Right renal cortex interstitium (tissue), 3 donors: ENCODE results near the gene PPM1L. TPM values are rescaled to one million over a fixed set of nuclear protein-coding genes. Genes with fewer than 3 reads are reported as not detected.
"Not testable (repeated sequence)": the region's sequence is repeated elsewhere in the genome, so short reads cannot be mapped to it uniquely, and the experiment has no call there.

Experiments used
- DNase-seq, 3 donors: peaks; one replicate each; pipeline ENCODE4 v3.0.0-alpha.2; 2013; ENCODE audit warnings: low read depth in 3 of 3, low spot score in 2 of 3
- polyA plus RNA-seq, 3 donors: library from polyadenylated mRNA; unstranded; fragments of 120-200 nt; gene quantifications; one replicate each; pipeline ENCODE4 v1.2.1, GENCODE V29; 2013; ENCODE audit not compliant: insufficient read length in 3 of 3

The PPM1L gene
- polyA plus RNA-seq, 3 donors: 6.3 to 8.2 (median 8.0) TPM

GRCh38 chr3:161025911-161026310 lies 269.9 kb downstream of the PPM1L start:
- no peak for DNase-seq

GRCh38 chr3:161026612-161027510 lies 270.8 kb downstream of the PPM1L start:
- DNase-seq: no peak

- DNase-seq: no peak
Observed at GRCh38 chr3:161028555-161029153, 272.6 kb downstream of the PPM1L start.

DNA sequence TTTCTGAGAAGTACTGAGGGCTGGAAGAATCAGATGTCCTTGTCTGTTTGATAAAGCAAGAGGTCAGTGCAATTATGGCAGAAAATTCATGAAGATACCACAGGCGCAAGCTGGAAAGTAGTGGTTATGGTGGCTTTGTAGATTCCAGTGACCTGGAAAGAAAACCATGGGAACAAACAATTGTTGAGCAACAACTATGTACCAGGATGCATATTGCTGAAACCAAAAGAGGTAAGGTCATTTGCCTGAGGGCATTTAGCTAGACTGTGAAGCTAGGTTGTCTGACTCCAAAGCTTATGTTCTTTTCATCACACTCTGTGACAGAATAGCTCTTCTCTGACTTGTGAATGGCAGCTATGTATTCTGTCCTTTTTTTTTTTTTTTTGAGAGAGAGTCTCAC lies 275.1 kb downstream of the PPM1L start:
- DNase-seq: no peak

GRCh38 chr3:161034913-161035550 lies 279.0 kb downstream of the PPM1L start:
- not testable (repeated sequence) for DNase-seq

- DNase-seq: no peak
Observed at GRCh38 chr3:161035711-161036110, 279.7 kb downstream of the PPM1L start.

DNA sequence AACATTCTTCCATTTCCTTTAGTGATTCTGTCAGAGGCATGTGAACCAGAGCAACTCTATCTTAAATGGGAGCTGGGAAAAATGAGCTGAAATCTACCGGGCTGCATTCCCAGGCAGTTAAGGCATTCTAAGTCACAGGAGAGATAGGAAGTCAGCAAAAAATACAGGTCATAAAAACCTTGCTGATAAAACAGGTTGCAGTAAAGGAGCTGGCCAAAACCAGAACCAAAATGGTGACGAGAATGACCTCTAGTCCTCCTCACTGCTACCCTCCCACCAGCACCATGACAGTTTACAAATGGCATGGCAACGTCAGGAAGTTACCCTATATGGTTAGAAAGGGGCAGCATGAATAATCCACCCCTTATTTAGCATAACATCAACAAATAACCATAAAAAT lies 282.7 kb downstream of the PPM1L start:
- DNase-seq: no peak

- no peak for DNase-seq
Observed at GRCh38 chr3:161042023-161042501, 286.0 kb downstream of the PPM1L start.

DNA sequence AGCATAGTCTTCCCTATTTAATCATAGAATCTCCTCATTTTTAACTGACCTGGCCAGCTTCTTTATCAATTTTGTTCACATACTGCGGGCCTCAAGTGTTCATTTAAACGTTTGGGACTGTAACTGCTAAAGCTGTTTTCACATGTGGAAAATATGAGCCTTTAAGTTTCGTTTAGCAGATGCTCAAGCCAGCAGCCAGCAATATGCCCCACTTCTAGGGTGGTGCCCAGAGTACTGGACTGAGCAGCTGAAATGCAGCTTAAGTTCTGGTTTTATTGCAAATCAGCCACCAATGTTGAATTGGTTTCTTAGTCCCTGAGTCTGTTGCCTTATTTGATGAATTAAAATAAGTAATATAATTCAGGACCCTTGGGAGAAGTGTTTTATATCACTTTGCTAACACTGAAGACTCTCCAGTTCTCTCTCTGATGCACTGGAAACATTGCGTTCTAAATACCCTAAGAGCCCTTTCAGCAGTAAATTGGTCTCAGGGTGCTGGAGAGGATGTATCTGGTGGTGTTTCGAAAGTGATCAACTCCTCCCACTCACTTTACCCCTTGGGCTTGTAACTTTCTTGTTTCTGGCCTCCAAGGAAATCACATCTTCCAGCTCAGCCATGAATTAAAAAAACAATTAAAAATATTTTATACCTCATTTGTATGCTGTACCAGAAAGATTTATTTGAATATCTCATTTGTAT lies 287.5 kb downstream of the PPM1L start:
- no peak for DNase-seq

- no peak for DNase-seq
Observed at GRCh38 chr3:161049683-161050248, 293.7 kb downstream of the PPM1L start.

GRCh38 chr3:161050935-161051334 lies 294.9 kb downstream of the PPM1L start:
- DNase-seq: no peak

DNA sequence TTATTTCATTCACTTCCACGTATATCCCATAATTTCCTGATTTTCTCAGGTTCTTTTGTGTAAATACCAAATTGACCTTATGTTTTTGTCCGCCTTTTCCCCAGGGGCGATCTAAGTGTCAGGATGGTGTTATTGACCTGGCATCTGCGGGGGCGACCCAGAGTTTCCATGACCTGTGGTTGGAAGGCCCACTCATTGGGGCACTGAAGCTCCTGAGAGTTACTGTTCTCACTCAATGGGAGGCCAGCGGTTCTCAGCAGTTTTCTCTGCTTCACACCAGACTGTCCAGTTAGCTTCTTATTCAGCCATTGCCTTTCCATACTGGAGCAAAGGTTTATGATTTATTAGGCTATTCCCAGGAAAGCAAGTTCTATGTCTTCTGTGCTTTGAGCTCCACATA lies 295.8 kb downstream of the PPM1L start:
- no peak for DNase-seq

DNA sequence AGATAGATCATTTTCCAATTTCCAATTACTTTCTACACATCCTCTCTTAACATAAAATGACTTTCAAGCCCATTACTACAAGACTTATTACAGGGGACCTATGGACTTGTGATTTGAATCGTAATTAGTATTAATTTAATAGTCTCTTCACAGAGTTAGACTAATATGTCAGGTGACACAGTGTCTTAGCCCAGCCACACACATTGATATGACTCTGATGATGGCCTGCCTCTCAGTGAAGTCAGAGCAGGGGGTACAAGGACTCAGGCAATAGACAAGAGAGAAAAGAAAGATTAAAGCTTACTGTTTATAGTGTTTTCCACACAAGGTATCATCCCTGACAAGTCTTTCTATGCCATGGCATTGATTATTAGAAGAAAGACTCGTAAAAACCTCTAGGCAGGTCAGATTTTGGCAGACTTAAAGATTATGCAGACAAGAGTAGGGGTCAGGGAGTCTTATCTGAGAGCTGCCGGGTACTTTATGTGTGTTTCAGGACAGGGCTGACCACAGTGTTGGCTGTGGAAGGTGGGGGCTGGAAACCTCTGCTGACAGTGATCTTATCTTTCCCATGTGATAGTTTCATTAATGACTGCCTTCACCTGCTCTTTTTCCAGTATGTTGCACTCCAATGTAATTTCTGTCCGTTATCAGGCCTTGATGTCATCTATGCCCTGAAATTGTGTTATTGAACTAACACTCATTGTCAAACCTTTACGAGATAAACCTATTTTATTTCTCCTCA lies 299.0 kb downstream of the PPM1L start:
- no peak for DNase-seq

DNA sequence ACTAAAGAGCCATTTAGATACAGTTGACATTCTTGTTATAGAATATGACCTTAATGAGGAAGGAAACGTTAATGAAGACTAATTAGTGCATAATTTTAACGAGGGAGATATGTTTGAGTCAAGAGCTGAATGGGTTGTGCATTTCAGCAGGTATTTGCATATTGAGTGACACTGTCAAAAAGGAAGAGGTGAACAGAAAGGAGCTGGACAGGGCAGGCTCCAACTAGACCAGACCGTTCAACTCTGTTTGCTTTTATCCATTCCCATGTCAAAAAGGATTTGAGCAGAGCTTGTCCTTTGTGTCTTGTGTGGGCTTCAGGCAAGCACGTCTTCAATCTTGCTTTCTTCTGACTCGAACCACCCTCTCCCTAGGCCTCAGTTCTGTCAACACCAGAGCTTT lies 308.4 kb downstream of the PPM1L start:
- no peak for DNase-seq

GRCh38 chr3:161066930-161067329 lies 310.9 kb downstream of the PPM1L start:
- DNase-seq: no peak

DNA sequence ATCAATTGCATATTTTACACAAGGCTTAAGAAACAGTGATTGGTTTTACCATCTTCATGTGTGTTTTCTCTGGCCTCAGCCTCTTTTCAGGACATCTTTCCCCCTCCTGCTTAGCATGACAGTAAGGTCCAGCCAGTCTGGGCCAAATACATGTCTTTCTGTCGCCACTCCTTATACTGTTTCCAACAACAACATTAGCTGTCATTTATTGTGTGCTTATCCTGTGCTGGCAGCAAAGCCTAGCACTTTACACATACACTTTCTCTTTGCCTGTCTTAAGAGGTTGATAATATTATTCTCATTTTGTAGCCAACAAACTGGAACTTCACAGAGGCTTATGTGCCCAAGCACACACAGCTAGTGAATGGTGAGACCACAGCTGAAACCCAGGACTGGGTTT lies 311.3 kb downstream of the PPM1L start:
- DNase-seq: no peak

DNA sequence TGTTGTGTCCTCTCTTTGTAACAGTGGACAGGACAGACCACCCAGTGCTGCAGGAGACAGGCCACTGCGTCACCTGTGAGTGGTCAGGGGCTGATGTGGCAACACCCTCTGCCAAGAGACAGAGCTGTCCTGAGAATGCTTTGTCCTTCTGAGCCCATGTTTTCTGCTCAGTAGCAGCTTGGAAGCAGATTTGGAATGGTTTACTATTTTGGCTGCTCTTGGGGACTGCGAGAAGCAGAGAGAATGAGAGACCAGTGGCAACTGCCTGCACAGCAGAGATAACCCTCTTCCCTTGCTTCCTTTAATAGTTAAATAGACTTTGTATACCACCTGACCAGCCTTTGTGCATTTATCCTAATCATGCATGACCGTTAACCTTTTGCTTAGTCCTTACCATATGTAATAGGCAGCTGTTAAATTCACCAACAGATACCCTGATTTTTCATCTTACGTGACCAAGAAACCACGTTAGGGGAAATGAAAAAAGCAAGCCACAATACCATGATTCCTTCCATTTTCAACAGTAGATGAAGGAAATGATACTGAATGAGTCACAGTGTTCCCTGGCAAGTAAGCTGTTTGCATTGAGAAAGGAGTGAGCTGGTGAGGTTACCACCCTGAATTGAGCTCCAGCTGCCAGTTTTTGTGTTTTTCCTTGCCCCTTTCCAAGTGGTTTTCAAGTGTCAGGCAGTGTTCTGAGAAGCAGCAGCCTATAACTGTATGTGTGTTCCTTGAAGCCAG lies 313.6 kb downstream of the PPM1L start:
- DNase-seq: no peak

DNA sequence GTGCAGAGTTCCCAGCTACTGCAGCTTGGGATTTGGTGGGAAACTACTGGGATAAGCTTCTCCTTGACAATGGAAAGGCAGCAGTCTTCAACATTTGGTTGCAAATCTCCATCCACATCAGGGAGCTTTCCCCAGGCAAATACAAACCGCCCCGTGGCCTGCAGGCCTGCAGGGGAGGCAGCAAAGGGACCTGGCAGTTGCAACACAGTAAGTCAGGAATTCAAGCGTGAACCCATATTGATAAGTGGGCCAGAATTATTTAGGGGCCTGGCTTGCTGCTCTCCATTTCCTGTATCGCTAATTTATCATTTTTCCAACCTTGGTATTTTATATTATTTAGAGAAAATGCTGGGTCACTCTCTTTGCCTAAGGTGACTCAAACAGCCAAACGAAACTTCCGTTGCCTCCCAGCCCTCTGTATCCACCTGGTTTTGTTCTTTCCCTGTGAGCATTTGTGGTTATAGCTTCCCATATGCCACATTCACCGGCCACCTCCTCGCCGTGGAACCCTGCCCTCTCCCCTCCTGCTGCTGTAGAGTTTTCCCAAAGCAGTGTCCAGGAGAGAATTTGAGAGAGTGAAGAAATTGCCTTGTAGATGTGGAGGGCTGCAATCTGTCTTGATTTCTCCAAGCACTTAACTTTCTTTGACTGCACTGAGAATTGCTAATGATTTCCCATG lies 314.4 kb downstream of the PPM1L start:
- DNase-seq: no peak
